ENCODE results near the gene MXD4. TPM values are rescaled to one million over a fixed set of nuclear protein-coding genes. Genes with fewer than 3 reads are reported as not detected.
A peak's percentile ranks its signal among the peaks of the same experiment; 100 is the strongest.
"Not testable (repeated sequence)": the region's sequence is repeated elsewhere in the genome, so short reads cannot be mapped to it uniquely, and the experiment has no call there.

MXD4 gene
- total RNA-seq, 3 donors from 2014 or later, result 34.7 to 55.8 (median 37.9) TPM

DNA sequence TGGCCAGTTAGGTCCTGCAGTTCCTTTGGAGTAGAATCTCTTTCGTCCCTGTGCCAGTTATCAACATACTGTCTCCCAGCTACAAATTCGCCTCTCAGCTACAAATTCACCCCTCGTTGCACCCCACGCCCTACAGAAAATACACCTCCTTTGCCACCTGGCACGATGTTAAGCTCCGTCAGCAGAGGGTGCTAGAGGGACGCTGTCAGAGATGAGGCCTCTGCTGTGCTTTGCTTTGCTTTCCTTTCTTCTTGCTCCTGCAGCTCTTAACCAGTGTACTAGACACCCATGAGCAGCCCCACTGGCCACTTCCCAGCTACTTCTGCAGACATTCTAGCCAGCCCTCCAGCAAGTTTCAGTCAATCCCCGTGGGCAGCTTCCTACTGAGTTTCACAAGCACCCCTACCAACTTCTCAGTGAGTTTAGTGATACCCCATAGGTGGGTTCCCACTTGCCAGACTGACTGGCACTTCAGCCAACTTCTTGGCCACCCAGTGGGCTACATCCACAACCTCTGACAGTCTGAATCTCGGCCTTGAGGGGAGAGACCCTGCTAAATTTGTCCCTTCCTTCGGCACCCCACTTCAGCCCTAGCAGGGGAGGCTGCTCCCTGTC is 41.8 kb downstream of the MXD4 start:
- intact Hi-C loops (cut with DNase I; ENCODE audit: low total_unique reads), result no loop called here

DNA sequence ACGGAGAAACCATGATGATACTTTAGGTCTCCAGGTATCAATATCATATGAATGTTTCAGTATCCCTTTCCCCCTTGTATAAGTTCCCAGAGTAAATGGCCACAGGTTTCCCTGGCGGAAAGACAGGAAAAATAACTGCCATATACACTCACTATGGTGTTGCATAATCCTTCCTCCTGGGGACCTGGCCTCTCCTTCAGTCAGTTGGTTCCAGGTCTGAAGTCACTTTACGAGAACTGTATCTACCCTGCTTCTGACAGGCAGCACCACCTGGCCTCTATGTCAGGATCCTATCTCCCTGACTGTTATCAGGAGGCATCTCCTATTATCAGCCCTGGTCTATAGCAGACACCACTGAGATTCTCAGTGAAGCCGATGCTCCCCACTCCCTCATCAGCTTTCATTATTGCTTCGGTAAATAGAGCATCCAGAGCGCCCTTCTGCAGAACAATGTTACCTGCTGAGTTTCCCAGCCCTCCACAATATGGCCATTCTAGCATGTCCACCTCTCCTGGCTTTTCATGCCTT is 42.6 kb downstream of the MXD4 start:
- no peak for TF ChIP-seq POLR2AphosphoS5 (IDR thresholded peaks at IDR 0.05)
- H3K9me3 ChIP-seq, result no peaks in the 10 kb centered on the region
- intact Hi-C loops (cut with DNase I; ENCODE audit: low total_unique reads), result no loop called here
- no peaks in the 10 kb centered on the region for H3K27me3 ChIP-seq
- no peaks in the 10 kb centered on the region for H3K36me3 ChIP-seq
- DNase-seq (ENCODE audit: low spot score in 2 of 2), result no peak
- H3K27ac ChIP-seq, result no peak overlapping the region
- no peak overlapping the region for H3K4me3 ChIP-seq
- H3K4me1 ChIP-seq, result no peaks in the 10 kb centered on the region

More for the DNA sequence above, 41.8 kb downstream of the MXD4 start:
- H3K9me3 ChIP-seq, result no peaks in the 10 kb centered on the region
- no peak overlapping the region for H3K4me3 ChIP-seq
- no peaks in the 10 kb centered on the region for H3K4me1 ChIP-seq
- H3K27ac ChIP-seq, result no peak overlapping the region
- H3K36me3 ChIP-seq, result no peaks in the 10 kb centered on the region
- H3K27me3 ChIP-seq, result no peaks in the 10 kb centered on the region
- DNase-seq (ENCODE audit: low spot score in 2 of 2), result peak; percentile 34 to 62
- TF ChIP-seq POLR2AphosphoS5 (IDR thresholded peaks at IDR 0.05), result no peak
- TF ChIP-seq, protein P1, sequence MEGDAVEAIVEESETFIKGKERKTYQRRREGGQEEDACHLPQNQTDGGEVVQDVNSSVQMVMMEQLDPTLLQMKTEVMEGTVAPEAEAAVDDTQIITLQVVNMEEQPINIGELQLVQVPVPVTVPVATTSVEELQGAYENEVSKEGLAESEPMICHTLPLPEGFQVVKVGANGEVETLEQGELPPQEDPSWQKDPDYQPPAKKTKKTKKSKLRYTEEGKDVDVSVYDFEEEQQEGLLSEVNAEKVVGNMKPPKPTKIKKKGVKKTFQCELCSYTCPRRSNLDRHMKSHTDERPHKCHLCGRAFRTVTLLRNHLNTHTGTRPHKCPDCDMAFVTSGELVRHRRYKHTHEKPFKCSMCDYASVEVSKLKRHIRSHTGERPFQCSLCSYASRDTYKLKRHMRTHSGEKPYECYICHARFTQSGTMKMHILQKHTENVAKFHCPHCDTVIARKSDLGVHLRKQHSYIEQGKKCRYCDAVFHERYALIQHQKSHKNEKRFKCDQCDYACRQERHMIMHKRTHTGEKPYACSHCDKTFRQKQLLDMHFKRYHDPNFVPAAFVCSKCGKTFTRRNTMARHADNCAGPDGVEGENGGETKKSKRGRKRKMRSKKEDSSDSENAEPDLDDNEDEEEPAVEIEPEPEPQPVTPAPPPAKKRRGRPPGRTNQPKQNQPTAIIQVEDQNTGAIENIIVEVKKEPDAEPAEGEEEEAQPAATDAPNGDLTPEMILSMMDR (IDR thresholded peaks at IDR 0.05), result peak in 2 of 3 donors; percentile 79 to 83

DNA sequence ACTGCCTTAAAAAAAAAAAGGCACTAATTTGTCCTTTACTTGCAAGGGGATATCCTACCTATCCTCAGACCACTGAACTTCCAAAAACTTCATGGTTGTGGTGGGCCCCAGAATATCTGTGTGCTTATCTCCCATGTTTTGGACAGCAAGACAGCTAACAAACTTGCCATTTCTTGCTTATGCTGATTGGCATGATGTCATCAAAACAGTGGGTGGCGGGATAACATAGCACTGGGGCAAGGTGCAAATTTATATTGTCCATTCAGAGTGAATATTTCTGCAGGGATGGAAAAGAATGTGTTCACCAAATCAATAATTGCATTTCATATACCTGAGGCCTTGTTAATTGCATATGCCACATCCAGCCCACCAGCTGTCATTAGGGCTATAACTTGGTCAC is 43.5 kb downstream of the MXD4 start:
- DNase-seq (ENCODE audit: low spot score in 2 of 2), result no peak
- H3K36me3 ChIP-seq, result no peaks in the 10 kb centered on the region
- H3K9me3 ChIP-seq, result no peaks in the 10 kb centered on the region
- H3K27me3 ChIP-seq, result no peaks in the 10 kb centered on the region
- no peak overlapping the region for H3K4me3 ChIP-seq
- H3K27ac ChIP-seq, result no peak overlapping the region
- no peaks in the 10 kb centered on the region for H3K4me1 ChIP-seq
- TF ChIP-seq POLR2AphosphoS5 (IDR thresholded peaks at IDR 0.05) (no peak), POLR2A (IDR thresholded peaks at IDR 0.05) (no peak)
- TF ChIP-seq, protein P1 (IDR thresholded peaks at IDR 0.05), result no peak
- intact Hi-C loops (cut with DNase I; ENCODE audit: low total_unique reads), result no loop called here

DNA sequence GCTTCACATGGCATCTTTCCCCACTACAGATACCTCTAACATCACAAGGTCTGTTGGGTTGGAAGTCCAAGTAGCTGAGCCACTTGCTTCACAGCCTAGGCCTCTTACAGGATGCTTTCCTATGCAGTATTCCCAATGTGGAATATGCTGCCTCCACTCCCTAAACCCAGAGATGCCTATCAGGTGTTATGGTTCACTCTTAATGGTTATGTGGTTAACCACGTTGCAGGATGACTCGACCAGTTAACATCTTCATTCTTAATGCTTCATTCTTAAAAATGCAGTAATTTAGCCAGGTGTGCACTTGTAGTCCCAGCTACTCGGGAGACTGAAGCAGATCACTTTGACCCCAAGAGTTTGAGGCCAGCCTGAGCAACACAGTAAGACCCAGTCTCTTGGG is 44.2 kb downstream of the MXD4 start:
- no peaks in the 10 kb centered on the region for H3K4me1 ChIP-seq
- TF ChIP-seq POLR2AphosphoS5 (IDR thresholded peaks at IDR 0.05), result no peak
- TF ChIP-seq POLR2A (IDR thresholded peaks at IDR 0.05), result no peak
- TF ChIP-seq, protein P1 (IDR thresholded peaks at IDR 0.05), result no peak
- no peak overlapping the region for H3K4me3 ChIP-seq
- H3K27me3 ChIP-seq, result no peaks in the 10 kb centered on the region
- no peaks in the 10 kb centered on the region for H3K9me3 ChIP-seq
- H3K27ac ChIP-seq, result no peak overlapping the region
- intact Hi-C loops (cut with DNase I; ENCODE audit: low total_unique reads), result no loop called here
- no peaks in the 10 kb centered on the region for H3K36me3 ChIP-seq
- no peak for DNase-seq (ENCODE audit: low spot score in 2 of 2)

DNA sequence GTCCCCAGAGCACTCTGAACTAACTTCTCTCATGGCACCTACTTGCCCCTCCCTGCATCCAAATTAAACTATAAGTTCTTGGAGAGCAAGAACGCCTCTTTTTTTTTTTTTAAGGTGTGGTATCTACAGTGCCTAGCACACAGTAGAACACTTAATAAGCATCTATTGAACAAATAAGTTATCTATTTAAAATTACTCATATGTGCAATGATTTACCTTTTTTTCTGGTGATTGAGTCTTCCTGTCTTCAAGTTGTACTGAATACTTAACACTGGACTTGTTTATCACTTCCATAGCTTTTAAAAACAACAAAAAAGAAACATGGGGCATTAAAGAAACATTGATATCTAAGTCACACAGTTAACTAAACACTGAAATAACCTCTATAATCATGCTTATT is 49.1 kb downstream of the MXD4 start:
- no peaks in the 10 kb centered on the region for H3K27me3 ChIP-seq
- H3K36me3 ChIP-seq, result no peaks in the 10 kb centered on the region
- no peaks in the 10 kb centered on the region for H3K4me1 ChIP-seq
- intact Hi-C loops (cut with DNase I; ENCODE audit: low total_unique reads), result no loop called here
- TF ChIP-seq, protein P1 (IDR thresholded peaks at IDR 0.05), result no peak
- no peak for DNase-seq (ENCODE audit: low spot score in 2 of 2)
- no peak overlapping the region for H3K4me3 ChIP-seq
- no peaks in the 10 kb centered on the region for H3K9me3 ChIP-seq
- no peak overlapping the region for H3K27ac ChIP-seq

DNA sequence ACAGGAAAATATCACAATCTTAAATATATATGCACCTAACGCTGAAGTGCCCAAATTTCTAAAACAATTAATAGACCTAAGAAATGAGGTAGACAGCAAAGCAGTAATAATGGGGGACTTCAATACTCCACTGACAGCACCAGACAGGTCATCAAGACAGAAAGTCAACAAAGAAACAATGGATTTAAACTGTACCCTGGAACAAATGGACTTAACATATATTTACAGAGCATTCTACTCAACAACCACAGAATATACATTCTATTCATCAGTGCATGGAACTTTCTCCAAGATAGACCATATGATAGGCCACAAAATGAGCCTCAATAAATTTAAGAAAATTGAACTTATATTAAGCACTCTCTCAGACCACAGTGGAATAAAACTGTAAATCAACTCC is 59.1 kb downstream of the MXD4 start:
- H3K4me3 ChIP-seq; H3K27ac ChIP-seq; H3K9me3 ChIP-seq; H3K36me3 ChIP-seq; DNase-seq (ENCODE audit: low spot score in 2 of 2); H3K27me3 ChIP-seq; intact Hi-C loops (cut with DNase I; ENCODE audit: low total_unique reads); H3K4me1 ChIP-seq: not testable (repeated sequence)

Other genes starting within 250 kb of the MXD4 start
- 10 to 100 TPM in 1 of 3 donors, 1 to 10 TPM in 2; 2.5 to 13.6 (median 2.9) TPM for gene NAT8L, start 202.8 kb downstream of the MXD4 start, total RNA-seq
- gene HAUS3, start 20.0 kb downstream of the MXD4 start, total RNA-seq, result 10 to 100 TPM; 14.1 to 19.6 (median 17.4) TPM
- gene POLN, start 20.0 kb downstream of the MXD4 start, total RNA-seq, result 1 to 10 TPM; 3.3 to 4.7 (median 4.3) TPM
- 10 to 100 TPM; 12.3 to 14.1 (median 13.9) TPM for gene ZFYVE28, start 156.5 kb upstream of the MXD4 start, total RNA-seq
- gene CFAP99, start 156.8 kb upstream of the MXD4 start, total RNA-seq, result 1 to 10 TPM in 1 of 3 donors, under 1 TPM in 1, not detected in 1; 0.15 to 2.0 TPM
- gene RNF4, start 207.0 kb upstream of the MXD4 start, total RNA-seq, result 10 to 100 TPM; 35.7 to 52.7 (median 40.8) TPM